Measurements from ENCODE around the gene PER2. TPM values are rescaled to one million over a fixed set of nuclear protein-coding genes. Genes with fewer than 3 reads are reported as not detected.

PER2 gene
- total and polyA plus RNA-seq, 2 of the 13 experiments (the other 11 are each of a cell fraction or from before 2014, with no cell fraction given), result 5.1 to 9.4 TPM

- WGBS (ENCODE audit: low lambda C conversion rate), result 98% methylated on average over 9 of the region's 9 CpGs
- in situ Hi-C loops (cut with HindIII; ENCODE audit: extremely low pct_ligation_motif_present, low pct_unique_long_range_greater_than_20kb), result no loop called here
- DNase-seq (ENCODE audit: low spot score) (no peak), FAIRE-seq (no peak), ATAC-seq (no peak)
- intact Hi-C loops (cut with micrococcal nuclease; ENCODE audit: unreplicated experiment), result no loop called here
- no peak overlapping the region for H3K4me2 ChIP-seq (ENCODE audit: low read depth, low read length)
- ChIA-PET CTCF (ENCODE audit: low intra/inter-chr PET ratio, low total read pairs) (no interaction called here), POLR2A (no interaction called here)
- H4K20me1 ChIP-seq (ENCODE audit: insufficient read depth, low read length), result no peaks in the 10 kb centered on the region
- no peaks in the 10 kb centered on the region for H3K9me3 ChIP-seq (ENCODE audit: low read length)
- no peak overlapping the region for H3K9ac ChIP-seq (ENCODE audit: insufficient read depth, low read depth, low read length)
- H3K79me2 ChIP-seq (ENCODE audit: insufficient read depth, low read length), result no peaks in the 10 kb centered on the region
- no peaks in the 10 kb centered on the region for H3K4me1 ChIP-seq (ENCODE audit: insufficient read depth, low read length)
- no peak overlapping the region for H2AFZ ChIP-seq (ENCODE audit: low read length)
- H3K27me3 ChIP-seq (ENCODE audit: control insufficient read depth in 1 of 2, insufficient read depth in 2 of 2, low read length in 2 of 2), result no peaks in the 10 kb centered on the region
- no peak overlapping the region for H3K4me3 ChIP-seq (replicated peaks in 1 of 3; ENCODE audit: insufficient read depth in 1 of 3, low read depth in 2 of 3, low read length in 3 of 3)
- H3K27ac ChIP-seq (ENCODE audit: extremely low read length, insufficient read depth, low read length), result no peak overlapping the region
- H3K36me3 ChIP-seq (replicated peaks in 1 of 2; ENCODE audit: control insufficient read depth in 1 of 2, insufficient read depth in 2 of 2, low read length in 2 of 2), result peaks cover 12 to 57% of the 10 kb centered on the region in 2 experiments
- no peak for TF ChIP-seq FIP1L1 (IDR thresholded peaks at IDR 0.05; ENCODE audit: borderline replicate concordance, insufficient read depth, low read depth, low read length)
- TF ChIP-seq, protein P1, sequence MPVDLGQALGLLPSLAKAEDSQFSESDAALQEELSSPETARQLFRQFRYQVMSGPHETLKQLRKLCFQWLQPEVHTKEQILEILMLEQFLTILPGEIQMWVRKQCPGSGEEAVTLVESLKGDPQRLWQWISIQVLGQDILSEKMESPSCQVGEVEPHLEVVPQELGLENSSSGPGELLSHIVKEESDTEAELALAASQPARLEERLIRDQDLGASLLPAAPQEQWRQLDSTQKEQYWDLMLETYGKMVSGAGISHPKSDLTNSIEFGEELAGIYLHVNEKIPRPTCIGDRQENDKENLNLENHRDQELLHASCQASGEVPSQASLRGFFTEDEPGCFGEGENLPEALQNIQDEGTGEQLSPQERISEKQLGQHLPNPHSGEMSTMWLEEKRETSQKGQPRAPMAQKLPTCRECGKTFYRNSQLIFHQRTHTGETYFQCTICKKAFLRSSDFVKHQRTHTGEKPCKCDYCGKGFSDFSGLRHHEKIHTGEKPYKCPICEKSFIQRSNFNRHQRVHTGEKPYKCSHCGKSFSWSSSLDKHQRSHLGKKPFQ (CRISPR knock-in tag; IDR thresholded peaks at IDR 0.05; ENCODE audit: insufficient replicate concordance), result no peak
- no peak for TF ChIP-seq ZNF414 (CRISPR knock-in tag; IDR thresholded peaks at IDR 0.05)
- no peak for TF ChIP-seq ZNF17 (CRISPR knock-in tag; IDR thresholded peaks at IDR 0.05)
- no peak for TF ChIP-seq ELF4 (CRISPR knock-in tag; IDR thresholded peaks at IDR 0.05; ENCODE audit: borderline replicate concordance)
- no TSS peak for BruUV-seq (replicated peaks)
Measured at GRCh38 chr2:238330391-238330790, 42.0 kb upstream of the PER2 start.

GRCh38 chr2:238327751-238328150, 39.3 kb upstream of the PER2 start:
- no peak for FAIRE-seq
- peaks cover 10 to 42% of the 10 kb centered on the region in 2 experiments for H3K36me3 ChIP-seq (replicated peaks in 1 of 2; ENCODE audit: control insufficient read depth in 1 of 2, insufficient read depth in 2 of 2, low read length in 2 of 2)
- no TSS peak for BruUV-seq (replicated peaks)
- intact Hi-C loops (cut with micrococcal nuclease; ENCODE audit: unreplicated experiment) (no loop called here), in situ Hi-C loops (cut with HindIII; ENCODE audit: extremely low pct_ligation_motif_present, low pct_unique_long_range_greater_than_20kb) (no loop called here)
- ChIA-PET POLR2A (no interaction called here), CTCF (ENCODE audit: low intra/inter-chr PET ratio, low total read pairs) (no interaction called here)
- DNase-seq (ENCODE audit: low spot score), result no peak
- H3K4me2 ChIP-seq (ENCODE audit: low read depth, low read length), result no peak overlapping the region
- H3K9me3 ChIP-seq (ENCODE audit: low read length), result no peaks in the 10 kb centered on the region
- H3K79me2 ChIP-seq (ENCODE audit: insufficient read depth, low read length), result no peaks in the 10 kb centered on the region
- no peak for ATAC-seq
- H3K27me3 ChIP-seq (ENCODE audit: control insufficient read depth in 1 of 2, insufficient read depth in 2 of 2, low read length in 2 of 2), result no peaks in the 10 kb centered on the region
- TF ChIP-seq, protein P2, sequence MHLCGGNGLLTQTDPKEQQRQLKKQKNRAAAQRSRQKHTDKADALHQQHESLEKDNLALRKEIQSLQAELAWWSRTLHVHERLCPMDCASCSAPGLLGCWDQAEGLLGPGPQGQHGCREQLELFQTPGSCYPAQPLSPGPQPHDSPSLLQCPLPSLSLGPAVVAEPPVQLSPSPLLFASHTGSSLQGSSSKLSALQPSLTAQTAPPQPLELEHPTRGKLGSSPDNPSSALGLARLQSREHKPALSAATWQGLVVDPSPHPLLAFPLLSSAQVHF (CRISPR knock-in tag; IDR thresholded peaks at IDR 0.05), result no peak
- TF ChIP-seq DMTF1 (CRISPR knock-in tag; IDR thresholded peaks at IDR 0.05), result no peak
- no peaks in the 10 kb centered on the region for H3K4me1 ChIP-seq (ENCODE audit: insufficient read depth, low read length)
- no peak overlapping the region for H2AFZ ChIP-seq (ENCODE audit: low read length)
- no peak overlapping the region for H3K27ac ChIP-seq (ENCODE audit: extremely low read length, insufficient read depth, low read length)
- no peaks in the 10 kb centered on the region for H4K20me1 ChIP-seq (ENCODE audit: insufficient read depth, low read length)
- no peak overlapping the region for H3K9ac ChIP-seq (ENCODE audit: insufficient read depth, low read depth, low read length)
- H3K4me3 ChIP-seq (replicated peaks in 1 of 3; ENCODE audit: insufficient read depth in 1 of 3, low read depth in 2 of 3, low read length in 3 of 3), result no peak overlapping the region
- WGBS (ENCODE audit: low lambda C conversion rate), result 92% methylated on average over 3 of the region's 3 CpGs
